Measurements from ENCODE around the gene CAP2.

The CAP2 gene

GRCh38 chr6:17475606-17476244 lies 82.3 kb downstream of the CAP2 start:
- no peak for DNase-seq (ENCODE audit: low read depth)

DNA sequence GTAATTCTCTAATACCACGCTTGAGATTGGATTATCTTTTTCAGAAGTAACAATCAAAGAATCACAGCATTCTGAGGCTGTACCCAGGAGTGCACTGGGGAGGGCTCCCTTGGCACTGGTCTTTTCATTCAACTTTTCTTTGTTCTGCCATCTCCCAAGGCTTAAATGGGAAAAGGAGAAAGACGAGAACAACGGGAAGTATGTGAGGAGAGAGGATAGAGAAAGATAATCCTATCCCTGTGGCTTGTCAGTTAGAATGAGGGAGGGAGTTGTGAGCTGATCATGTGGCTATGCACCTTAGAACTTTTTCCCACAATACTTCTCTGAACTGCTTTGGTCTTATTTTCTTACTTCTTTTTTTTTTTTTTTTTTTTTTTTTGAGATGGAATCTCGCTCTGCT lies 83.1 kb downstream of the CAP2 start:
- no peak for DNase-seq (ENCODE audit: low read depth)

GRCh38 chr6:17477356-17477755 lies 84.0 kb downstream of the CAP2 start:
- DNase-seq (ENCODE audit: low read depth) = no peak

- DNase-seq (ENCODE audit: low read depth) = no peak
These were observed 85.0 kb downstream of the CAP2 start for GRCh38 chr6:17478223-17478907.

- no peak for DNase-seq (ENCODE audit: low read depth)
These were observed 85.6 kb downstream of the CAP2 start for GRCh38 chr6:17478946-17479345.

DNA sequence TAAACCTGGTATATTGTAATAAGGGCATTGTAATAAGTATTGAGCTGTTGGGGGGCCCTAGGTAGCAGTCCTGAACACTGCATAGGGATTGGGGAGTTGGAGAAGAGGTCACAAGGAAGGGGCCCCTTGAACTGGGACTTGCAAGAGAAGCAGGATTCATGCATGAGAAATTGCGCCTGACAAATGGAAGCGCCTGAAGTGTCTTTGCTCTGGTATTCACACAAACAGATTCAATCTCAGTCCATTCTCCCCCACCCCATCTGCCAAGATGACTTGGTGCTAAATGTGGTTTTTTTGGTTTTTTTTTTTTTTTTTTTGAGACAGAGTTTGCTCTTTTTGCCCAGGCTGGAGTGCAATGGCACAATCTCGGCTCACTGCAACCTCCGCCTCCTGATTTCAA lies 87.1 kb downstream of the CAP2 start:
- DNase-seq (ENCODE audit: low read depth) = no peak

GRCh38 chr6:17482711-17483110 lies 89.3 kb downstream of the CAP2 start:
- DNase-seq (ENCODE audit: low read depth) = no peak

DNA sequence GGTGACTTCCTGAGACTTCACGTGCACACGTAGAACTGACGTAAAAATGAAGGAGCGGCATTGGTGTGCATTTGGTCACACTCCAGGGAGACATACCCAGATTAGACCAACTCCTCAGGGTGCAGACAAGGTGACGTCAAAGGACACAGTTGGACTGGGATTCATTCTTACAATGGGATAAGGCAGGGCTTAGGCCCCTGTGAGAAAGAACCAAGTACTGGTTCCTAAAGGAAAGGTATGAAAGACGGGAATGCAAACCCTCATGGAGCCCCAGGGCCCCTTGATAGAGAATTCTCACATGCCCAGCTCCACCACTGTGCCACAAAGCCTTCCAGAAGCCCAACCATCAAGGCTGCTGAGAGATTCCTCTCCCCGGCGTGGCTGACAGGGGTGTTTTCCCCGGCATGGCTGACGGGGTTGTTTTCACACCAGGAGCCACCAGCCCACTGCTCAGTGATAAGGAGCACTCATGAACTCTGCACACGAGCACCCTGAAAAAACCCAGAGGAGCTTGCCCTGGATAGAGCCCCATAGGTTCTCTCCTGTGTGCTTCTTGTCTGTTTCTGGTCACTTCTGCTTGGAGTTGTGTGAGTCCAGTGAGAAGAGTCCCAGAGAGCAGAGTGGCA lies 90.1 kb downstream of the CAP2 start:
- DNase-seq (ENCODE audit: low read depth) = no peak

DNA sequence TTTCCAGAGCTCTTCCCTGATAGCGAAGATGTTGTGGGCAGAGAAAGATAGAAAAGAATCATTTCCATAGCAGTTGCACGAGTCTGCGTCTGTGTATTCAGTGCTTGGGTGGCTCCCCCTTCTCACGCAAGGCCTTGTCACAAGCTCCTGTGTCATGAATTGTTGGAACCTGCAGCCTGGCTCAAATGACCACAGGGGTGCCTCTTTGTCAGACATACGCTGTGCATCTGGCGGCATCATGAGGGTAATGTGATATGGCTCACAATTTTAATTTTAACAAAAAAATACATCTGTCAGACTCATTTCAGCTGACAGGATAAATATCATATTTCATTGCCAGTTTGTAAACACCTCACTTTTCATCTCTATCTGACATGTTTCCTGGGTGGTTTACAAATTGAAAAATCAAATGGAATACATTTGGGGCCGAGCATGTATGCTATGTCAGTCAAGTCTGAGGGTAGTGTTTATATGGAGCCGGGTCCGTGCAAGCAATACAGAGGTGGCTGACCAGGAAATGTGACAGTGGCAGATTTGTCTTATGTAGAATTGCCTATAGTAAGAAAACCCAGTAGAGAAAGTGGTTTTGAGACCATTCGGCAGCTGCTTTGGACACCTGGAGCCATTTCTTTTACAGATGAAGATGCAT lies 90.9 kb downstream of the CAP2 start:
- DNase-seq (ENCODE audit: low read depth) = no peak

GRCh38 chr6:17485181-17485580 lies 91.8 kb downstream of the CAP2 start:
- no peak for DNase-seq (ENCODE audit: low read depth)

DNA sequence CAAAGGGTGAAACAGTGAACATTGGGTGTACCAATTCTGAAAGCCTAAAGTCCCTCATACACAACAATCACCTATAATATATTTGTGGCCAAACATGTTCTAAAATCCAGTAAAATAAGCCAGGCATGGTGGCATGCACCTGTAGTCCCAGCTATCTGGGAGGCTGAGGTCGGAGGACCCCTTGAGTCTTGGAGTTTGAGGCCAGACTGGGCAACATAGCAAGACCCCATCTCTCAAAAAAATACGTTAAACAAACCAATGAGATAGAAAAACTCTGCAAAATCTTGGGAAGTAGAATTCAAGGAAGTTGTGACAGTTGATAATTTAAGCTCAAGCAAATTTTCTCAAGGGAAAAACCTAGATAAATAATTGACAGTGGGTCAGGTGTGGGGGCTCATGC lies 92.6 kb downstream of the CAP2 start:
- no peak for DNase-seq (ENCODE audit: low read depth)

DNA sequence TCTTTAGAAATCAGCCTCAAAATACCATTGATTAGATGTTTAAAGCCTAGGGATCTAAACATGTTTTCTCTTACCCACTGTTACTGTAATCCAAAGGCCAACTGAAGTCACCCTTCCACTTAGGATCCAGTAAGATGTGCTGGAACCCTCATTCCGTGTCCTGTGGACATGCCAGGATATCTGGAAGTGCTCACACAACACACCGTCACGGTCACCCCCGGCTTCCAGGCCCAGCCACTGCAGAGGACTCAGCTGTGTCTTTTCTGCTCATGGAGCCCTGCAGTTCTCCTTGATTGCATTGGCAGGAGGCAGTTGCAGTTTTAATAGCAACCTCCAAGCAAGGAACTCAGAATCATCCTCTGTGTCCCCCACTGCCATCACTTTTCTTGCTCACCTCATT lies 93.3 kb downstream of the CAP2 start:
- DNase-seq (ENCODE audit: low read depth) = no peak

GRCh38 chr6:17490724-17491123 lies 97.3 kb downstream of the CAP2 start:
- DNase-seq (ENCODE audit: low read depth) = no peak

DNA sequence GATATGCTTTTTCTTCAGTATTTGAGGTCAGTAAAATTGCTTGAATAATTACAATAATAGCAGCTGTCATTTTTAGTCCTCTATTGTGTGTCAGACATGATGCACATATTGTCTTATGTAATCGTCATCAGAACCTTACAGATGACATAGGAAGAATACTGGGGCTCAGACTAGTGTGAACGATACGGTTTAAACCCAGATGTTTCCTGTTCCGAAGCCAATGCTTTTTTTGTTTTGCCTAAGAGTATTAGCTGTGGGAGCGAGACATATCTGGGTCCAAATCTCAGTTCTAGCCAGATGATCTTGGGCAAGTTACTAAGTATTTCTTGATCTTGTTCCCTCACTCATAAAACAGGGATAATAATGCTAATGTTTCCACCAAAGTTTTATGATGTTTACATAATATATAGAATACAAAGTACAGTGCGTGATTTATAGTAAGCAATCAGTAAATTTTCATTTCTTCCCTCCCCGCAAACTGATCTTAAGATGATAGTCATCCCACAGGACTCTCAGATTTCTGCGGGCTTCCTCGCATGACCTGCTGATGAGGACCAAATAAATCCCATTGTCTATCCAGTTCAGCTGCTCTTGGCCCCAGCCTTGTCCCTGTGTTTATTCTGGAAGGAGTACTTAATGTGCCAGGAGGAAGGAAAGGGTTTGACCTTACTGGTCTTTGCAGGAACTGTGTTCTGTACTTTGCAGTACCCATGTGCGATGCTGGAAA lies 98.2 kb downstream of the CAP2 start:
- DNase-seq (ENCODE audit: low read depth) = no peak

DNA sequence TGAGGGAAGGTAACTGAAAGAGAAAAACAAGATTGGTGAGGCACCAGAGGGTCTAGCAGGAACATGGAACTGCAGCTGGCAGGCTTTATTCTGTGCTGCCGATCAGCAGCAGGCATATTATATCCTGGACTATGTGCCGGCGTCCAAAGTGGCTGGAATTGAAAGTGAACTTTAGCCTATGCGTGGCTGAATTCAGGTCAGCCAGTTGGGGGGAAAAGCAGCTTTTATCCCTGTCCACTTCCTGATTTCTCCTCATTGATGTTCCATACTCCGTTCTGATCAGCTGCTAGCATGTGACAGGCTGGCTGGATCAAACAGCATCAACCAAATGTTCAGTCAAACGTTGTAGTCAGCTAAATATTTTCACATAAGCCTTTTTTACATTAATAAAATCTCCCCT lies 99.0 kb downstream of the CAP2 start:
- DNase-seq (ENCODE audit: low read depth) = no peak

- DNase-seq (ENCODE audit: low read depth) = no peak
These were observed 99.9 kb downstream of the CAP2 start for GRCh38 chr6:17493286-17493685.

DNA sequence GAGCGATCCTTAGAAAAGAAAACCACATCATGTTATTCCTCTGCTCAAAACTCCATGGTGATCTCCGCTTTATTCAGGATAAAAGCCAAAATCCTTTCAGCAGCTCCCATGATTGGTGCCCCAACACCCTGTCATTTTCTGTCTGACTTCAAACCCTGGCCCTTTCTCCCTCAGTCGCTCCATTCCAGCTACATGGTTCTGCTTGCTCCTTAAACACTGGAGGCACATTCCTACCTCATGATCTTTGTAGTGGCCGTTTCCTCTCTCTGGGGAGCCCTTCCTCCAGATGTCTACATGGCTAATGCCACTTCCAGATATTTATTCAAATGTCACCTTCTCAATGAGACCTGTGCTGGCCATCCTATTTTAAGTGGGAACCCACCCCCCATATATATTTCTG lies 100.8 kb downstream of the CAP2 start:
- DNase-seq (ENCODE audit: low read depth) = no peak

DNA sequence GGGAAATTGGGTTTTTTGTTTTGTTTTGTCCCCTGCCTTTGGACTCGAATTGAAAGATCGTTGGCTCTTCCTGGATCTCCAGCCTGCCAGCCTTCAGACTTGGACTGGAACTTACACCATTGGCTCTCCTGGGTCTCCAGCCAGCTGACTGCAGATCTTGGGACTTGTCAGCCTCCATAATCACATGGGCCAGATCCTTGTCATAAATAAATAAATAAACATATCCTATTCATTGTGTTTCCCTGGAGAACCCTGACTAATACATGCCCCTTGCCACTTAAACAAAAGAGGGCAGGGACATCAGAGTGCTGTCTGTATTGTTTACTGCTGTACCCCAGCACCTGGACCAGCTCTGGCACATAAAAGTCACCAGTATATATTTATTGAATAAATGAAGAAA lies 101.5 kb downstream of the CAP2 start:
- no peak for DNase-seq (ENCODE audit: low read depth)

DNA sequence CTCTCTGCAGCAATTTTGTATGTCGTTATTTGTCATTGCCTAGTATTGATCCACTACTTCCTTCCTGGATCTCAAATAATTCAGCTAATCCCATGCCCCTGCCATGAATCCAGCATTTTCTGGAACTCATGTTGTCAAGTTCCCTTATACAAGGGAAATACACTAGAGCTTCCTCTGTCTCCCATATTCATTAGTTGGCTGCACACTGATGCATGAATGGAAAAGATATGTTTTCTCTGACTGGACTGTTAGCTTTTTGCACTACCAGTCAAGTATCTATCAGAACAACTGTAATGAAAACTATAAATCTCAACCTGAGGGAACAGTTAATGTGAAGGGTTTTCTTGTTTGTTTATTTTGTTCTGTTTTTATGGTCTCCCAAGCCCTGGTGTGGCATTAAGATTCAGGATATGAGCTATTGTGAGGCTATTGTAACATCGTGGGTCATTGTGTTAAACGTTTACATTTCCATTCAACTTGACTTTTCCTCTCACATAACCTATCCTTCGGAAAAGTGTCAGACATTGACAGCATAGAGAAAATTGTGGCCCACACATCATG lies 104.2 kb downstream of the CAP2 start:
- DNase-seq (ENCODE audit: low read depth) = no peak

- no peak for DNase-seq (ENCODE audit: low read depth)
These were observed 108.0 kb downstream of the CAP2 start for GRCh38 chr6:17501442-17501841.

GRCh38 chr6:17501982-17502704 lies 108.7 kb downstream of the CAP2 start:
- no peak for DNase-seq (ENCODE audit: low read depth)

All from activated T-helper 1 cell treated with Interleukin-2 at 50 U/mL for 16 hours (primary cell).